Thyroid gland (tissue), 4 donors: Measurements from ENCODE around the gene PRDM11.

Experiments used
- POLR2A ChIP-seq, 2 donors: fragments of 450-650 bp; IDR thresholded peaks; one replicate each; pipeline ENCODE4 v1.6.1; 2017; ENCODE audit warnings: antibody characterized with exemption in 2 of 2, mild to moderate bottlenecking in 2 of 2, moderate library complexity in 1 of 2
- TF ChIP-seq, protein P1 (sequence below), 6 experiments: fragments of 200-600 bp in 3 of 6; fragments of 450-650 bp in 3 of 6; sonication (generic) in 3 of 6; IDR thresholded peaks; one replicate each; pipeline ENCODE4 v1.5.1; 2016 to 2019; ENCODE audit warnings: antibody characterized with exemption in 6 of 6, mild to moderate bottlenecking in 2 of 6, inconsistent platforms in 1 of 6, moderate library complexity in 1 of 6

DNA sequence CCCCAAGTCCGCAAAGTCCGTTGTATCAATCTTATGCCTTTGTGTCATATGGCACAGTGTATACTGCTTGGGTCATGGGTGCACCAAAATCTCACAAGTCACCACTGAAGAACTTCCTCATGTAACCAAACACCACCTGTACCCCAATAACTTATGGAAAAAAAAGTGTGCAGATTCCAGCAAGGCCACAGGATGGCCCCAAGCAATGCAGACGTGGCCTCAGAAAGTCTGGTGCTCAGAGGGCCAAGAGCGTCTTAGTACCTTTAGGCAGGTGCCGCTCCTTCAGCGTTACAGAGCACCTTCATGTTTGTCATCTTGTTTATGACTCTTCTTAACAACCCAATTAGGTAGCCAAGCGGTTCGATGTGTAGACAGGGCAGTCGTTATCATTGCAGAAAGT is 65.3 kb downstream of the PRDM11 start:
- TF ChIP-seq, protein P1, sequence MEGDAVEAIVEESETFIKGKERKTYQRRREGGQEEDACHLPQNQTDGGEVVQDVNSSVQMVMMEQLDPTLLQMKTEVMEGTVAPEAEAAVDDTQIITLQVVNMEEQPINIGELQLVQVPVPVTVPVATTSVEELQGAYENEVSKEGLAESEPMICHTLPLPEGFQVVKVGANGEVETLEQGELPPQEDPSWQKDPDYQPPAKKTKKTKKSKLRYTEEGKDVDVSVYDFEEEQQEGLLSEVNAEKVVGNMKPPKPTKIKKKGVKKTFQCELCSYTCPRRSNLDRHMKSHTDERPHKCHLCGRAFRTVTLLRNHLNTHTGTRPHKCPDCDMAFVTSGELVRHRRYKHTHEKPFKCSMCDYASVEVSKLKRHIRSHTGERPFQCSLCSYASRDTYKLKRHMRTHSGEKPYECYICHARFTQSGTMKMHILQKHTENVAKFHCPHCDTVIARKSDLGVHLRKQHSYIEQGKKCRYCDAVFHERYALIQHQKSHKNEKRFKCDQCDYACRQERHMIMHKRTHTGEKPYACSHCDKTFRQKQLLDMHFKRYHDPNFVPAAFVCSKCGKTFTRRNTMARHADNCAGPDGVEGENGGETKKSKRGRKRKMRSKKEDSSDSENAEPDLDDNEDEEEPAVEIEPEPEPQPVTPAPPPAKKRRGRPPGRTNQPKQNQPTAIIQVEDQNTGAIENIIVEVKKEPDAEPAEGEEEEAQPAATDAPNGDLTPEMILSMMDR (IDR thresholded peaks at IDR 0.05) = no peak
- TF ChIP-seq POLR2A (IDR thresholded peaks at IDR 0.05) = no peak
